Measurements from ENCODE around the gene KDELR1. TPM values are rescaled to one million over a fixed set of nuclear protein-coding genes. Genes with fewer than 3 reads are reported as not detected.

The KDELR1 gene
- total RNA-seq, 1 donor from 2014 or later: 275 TPM

- H3K4me3 Mint-ChIP-seq (ENCODE audit: unreplicated experiment): no peak overlapping the region
- DNase-seq (ENCODE audit: extremely low spot score, unreplicated experiment): no peak
- no peaks in the 10 kb centered on the region for H3K4me1 Mint-ChIP-seq (ENCODE audit: unreplicated experiment)
- H3K9me3 Mint-ChIP-seq (ENCODE audit: unreplicated experiment): no peaks in the 10 kb centered on the region
- no peak overlapping the region for H3K27ac Mint-ChIP-seq (ENCODE audit: unreplicated experiment)
- H3K36me3 Mint-ChIP-seq (ENCODE audit: unreplicated experiment): no peaks in the 10 kb centered on the region
- no peak for TF ChIP-seq CTCF (IDR thresholded peaks at IDR 0.05)
- no peaks in the 10 kb centered on the region for H3K27me3 Mint-ChIP-seq (ENCODE audit: unreplicated experiment)
Observed at GRCh38 chr19:48341515-48342413, 49.6 kb downstream of the KDELR1 start.

GRCh38 chr19:48340995-48341394, 50.4 kb downstream of the KDELR1 start:
- DNase-seq (ENCODE audit: extremely low spot score, unreplicated experiment): no peak
- TF ChIP-seq CTCF (IDR thresholded peaks at IDR 0.05): no peak
- no peaks in the 10 kb centered on the region for H3K36me3 Mint-ChIP-seq (ENCODE audit: unreplicated experiment)
- H3K27me3 Mint-ChIP-seq (ENCODE audit: unreplicated experiment): no peaks in the 10 kb centered on the region
- H3K4me1 Mint-ChIP-seq (ENCODE audit: unreplicated experiment): no peaks in the 10 kb centered on the region
- H3K27ac Mint-ChIP-seq (ENCODE audit: unreplicated experiment): no peak overlapping the region
- H3K4me3 Mint-ChIP-seq (ENCODE audit: unreplicated experiment): no peak overlapping the region
- H3K9me3 Mint-ChIP-seq (ENCODE audit: unreplicated experiment): no peaks in the 10 kb centered on the region

- TF ChIP-seq CTCF (IDR thresholded peaks at IDR 0.05): no peak
- H3K27ac Mint-ChIP-seq (ENCODE audit: unreplicated experiment): no peak overlapping the region
- DNase-seq (ENCODE audit: extremely low spot score, unreplicated experiment): no peak
- H3K36me3 Mint-ChIP-seq (ENCODE audit: unreplicated experiment): no peaks in the 10 kb centered on the region
- no peak overlapping the region for H3K4me3 Mint-ChIP-seq (ENCODE audit: unreplicated experiment)
- peaks cover 5% of the 10 kb centered on the region for H3K4me1 Mint-ChIP-seq (ENCODE audit: unreplicated experiment)
- H3K27me3 Mint-ChIP-seq (ENCODE audit: unreplicated experiment): no peaks in the 10 kb centered on the region
- H3K9me3 Mint-ChIP-seq (ENCODE audit: unreplicated experiment): no peaks in the 10 kb centered on the region
Observed at GRCh38 chr19:48338802-48339503, 52.4 kb downstream of the KDELR1 start.

- Mint-ChIP-seq H3K27ac (ENCODE audit: unreplicated experiment) (no peak overlapping the region), H3K4me3 (ENCODE audit: unreplicated experiment) (no peak overlapping the region), H3K4me1 (ENCODE audit: unreplicated experiment) (peaks cover 8% of the 10 kb centered on the region), H3K36me3 (ENCODE audit: unreplicated experiment) (no peaks in the 10 kb centered on the region), H3K27me3 (ENCODE audit: unreplicated experiment) (no peaks in the 10 kb centered on the region), H3K9me3 (ENCODE audit: unreplicated experiment) (no peaks in the 10 kb centered on the region)
- no peak for TF ChIP-seq CTCF (IDR thresholded peaks at IDR 0.05)
- DNase-seq (ENCODE audit: extremely low spot score, unreplicated experiment): no peak
Observed at GRCh38 chr19:48338253-48338755, 53.0 kb downstream of the KDELR1 start.
